Activated CD4-positive, alpha-beta T cell treated with anti-CD3 and anti-CD28 coated beads, Interleukin-2, amount 10 ng/mL, durations not matched to agents 7 days and 5 days (primary cell): Measurements from ENCODE around the gene PAEP. TPM values are rescaled to one million over a fixed set of nuclear protein-coding genes. Genes with fewer than 3 reads are reported as not detected.
"Not testable (repeated sequence)": the region's sequence is repeated elsewhere in the genome, so short reads cannot be mapped to it uniquely, and the experiment has no call there.

Source experiments
- CTCF ChIA-PET: fragments of 350-600 bp; sonication (Branson Sonifier 250); formaldehyde crosslinking; loops from one replicate; lab custom pipeline; 2021; ENCODE audit warnings: antibody characterized with exemption; lab: Charles Lee
- POLR2A ChIA-PET: fragments of 350-600 bp; sonication (Branson Sonifier 250); formaldehyde crosslinking; loops from one replicate; lab custom pipeline; 2021; ENCODE audit warnings: antibody characterized with exemption; lab: Charles Lee
- DNase-seq: peaks from one replicate; pipeline ENCODE4 v3.0.0-alpha.2; 2020
- H3K27ac Mint-ChIP-seq: one replicate; pipeline ENCODE4 v1.8.0; 2021; ENCODE audit warnings: mild to moderate bottlenecking, moderate library complexity, mixed read lengths
- H3K27me3 Mint-ChIP-seq: one replicate; pipeline ENCODE4 v1.8.0; 2021; ENCODE audit warnings: mixed read lengths
- H3K36me3 Mint-ChIP-seq: one replicate; pipeline ENCODE4 v1.8.0; 2021; ENCODE audit warnings: low read depth, mixed read lengths
- H3K4me1 Mint-ChIP-seq: one replicate; pipeline ENCODE4 v1.8.0; 2021; ENCODE audit warnings: mixed read lengths
- H3K4me3 Mint-ChIP-seq: one replicate; pipeline ENCODE4 v1.8.0; 2021; ENCODE audit warnings: mild to moderate bottlenecking, moderate library complexity, mixed read lengths
- H3K9me3 Mint-ChIP-seq: one replicate; pipeline ENCODE4 v1.8.0; 2021; ENCODE audit warnings: mixed read lengths
- total RNA-seq, 2 experiments: library from RNA; stranded (reverse); gene quantifications; one replicate each; pipeline ENCODE4 v1.2.3, GENCODE V29; 2021

Gene PAEP
- total RNA-seq, 2 experiments from 2014 or later = not detected

DNA sequence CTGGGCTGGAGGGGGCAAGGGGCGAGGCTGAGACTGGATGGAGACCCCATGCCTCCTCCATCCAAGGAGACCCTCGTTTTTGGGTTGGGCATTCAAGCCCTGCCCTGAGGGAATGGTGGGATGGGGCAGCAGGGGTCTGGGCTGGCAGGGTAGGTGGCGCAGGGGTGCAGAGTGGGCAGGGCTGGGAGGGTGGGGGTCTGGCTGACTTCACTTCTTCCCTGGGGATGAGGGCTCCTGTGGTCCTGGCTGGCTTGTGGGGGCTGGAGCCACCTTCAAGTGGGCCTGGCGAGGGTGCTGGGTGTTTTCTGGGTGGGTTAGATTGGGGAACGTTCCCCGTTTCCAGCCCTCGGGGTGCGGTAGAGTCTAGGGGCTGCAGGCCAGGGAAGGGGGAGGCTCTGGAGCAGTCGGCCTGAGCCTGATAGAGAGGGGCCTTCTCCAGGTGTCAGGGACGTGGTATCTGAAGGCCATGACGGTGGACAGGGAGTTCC lies 39.9 kb upstream of the PAEP start:
- H3K9me3 Mint-ChIP-seq = no peaks in the 10 kb centered on the region
- POLR2A ChIA-PET = no interaction called here
- no peaks in the 10 kb centered on the region for H3K36me3 Mint-ChIP-seq
- no peak overlapping the region for H3K27ac Mint-ChIP-seq
- H3K4me3 Mint-ChIP-seq = no peak overlapping the region
- no peaks in the 10 kb centered on the region for H3K4me1 Mint-ChIP-seq
- CTCF ChIA-PET = no interaction called here
- peaks cover 9% of the 10 kb centered on the region for H3K27me3 Mint-ChIP-seq
- no peak for DNase-seq

DNA sequence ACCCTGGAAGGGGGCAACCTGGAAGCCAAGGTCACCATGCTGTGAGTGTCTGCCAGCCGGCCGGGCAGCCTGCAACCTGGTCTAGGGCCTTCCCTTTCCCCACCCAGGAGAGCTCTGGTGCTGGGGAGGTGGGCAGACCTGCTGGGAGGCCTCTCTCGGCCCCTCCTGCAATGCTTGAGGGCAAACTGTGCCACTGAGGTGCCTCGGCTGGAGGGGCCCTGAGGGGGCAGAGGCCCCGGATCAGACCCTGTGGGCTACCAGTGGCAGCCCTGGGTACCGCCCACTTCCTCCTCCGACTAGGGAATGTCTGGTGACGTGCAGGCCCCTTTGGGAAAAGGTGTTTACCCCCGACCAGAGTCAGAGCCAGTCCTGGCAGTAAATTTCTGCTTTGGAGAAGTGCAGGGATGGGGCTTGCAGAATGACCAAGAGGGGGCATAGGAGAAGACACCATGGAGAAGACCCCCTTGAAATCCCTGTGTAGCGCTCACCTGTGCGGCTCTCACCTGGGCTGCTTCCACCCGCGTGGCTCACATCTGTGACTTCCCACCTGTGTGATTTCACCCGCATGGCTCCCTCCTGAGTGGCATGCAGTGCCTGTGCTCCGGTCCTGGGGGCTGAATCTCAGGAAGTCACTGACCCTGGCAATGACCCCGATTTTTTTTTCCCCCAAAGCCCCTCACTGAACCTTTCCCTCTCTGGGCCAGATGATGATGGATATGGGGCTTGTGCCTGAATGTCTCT lies 39.2 kb upstream of the PAEP start:
- Mint-ChIP-seq H3K27me3 (peaks cover 9% of the 10 kb centered on the region), H3K36me3 (no peaks in the 10 kb centered on the region), H3K27ac (no peak overlapping the region), H3K4me1 (no peaks in the 10 kb centered on the region), H3K9me3 (no peaks in the 10 kb centered on the region), H3K4me3 (no peak overlapping the region)
- ChIA-PET CTCF (no interaction called here), POLR2A (no interaction called here)
- no peak for DNase-seq

DNA sequence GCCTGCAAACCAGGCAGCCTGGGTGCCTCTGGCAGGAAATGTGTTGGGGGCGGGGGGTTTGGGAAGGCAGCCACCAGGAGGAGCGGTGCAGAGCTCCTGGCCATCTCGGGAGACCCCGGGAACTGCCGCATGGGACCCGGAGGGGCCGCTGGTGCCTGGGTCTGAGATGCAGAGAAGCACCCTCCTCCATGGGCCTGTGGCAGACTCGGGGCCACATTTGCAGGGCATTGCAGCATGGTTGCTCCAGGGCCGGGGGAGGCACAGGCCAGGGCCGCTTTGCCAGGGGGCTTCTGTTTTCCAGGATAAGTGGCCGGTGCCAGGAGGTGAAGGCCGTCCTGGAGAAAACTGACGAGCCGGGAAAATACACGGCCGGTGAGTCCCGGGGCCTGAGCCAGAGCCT lies 38.6 kb upstream of the PAEP start:
- no peaks in the 10 kb centered on the region for H3K36me3 Mint-ChIP-seq
- ChIA-PET POLR2A (no interaction called here), CTCF (no interaction called here)

DNA sequence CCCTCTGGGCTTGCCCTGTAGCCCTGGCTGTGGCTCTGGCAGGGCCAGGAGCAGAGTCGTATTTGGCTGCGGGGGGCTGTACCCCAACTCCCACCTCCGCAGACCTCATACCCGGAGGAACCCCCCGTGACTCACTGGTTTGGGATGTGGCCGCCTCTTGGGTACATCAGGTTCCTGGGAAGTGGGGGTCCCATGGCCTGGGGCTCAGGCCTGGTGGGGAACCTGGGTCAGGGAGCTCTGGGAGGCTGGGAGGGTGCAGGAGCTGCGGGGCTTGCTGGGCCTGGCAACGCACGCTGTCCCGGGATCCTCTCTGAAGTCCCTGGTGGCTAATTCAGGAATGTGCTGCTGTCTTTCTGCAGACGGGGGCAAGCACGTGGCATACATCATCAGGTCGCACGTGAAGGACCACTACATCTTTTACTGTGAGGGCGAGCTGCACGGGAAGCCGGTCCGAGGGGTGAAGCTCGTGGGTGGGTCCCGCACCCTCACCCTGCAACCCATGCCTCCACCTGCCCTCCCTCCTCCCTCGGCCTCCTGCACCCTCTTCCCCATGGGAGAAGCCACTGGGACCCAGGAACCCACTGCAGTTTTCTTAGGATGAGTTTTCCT lies 37.9 kb upstream of the PAEP start:
- Mint-ChIP-seq H3K36me3 (no peaks in the 10 kb centered on the region), H3K27ac (no peak overlapping the region), H3K4me1 (no peaks in the 10 kb centered on the region), H3K27me3 (peaks cover 8% of the 10 kb centered on the region), H3K9me3 (no peaks in the 10 kb centered on the region), H3K4me3 (no peak overlapping the region)
- CTCF ChIA-PET = no interaction called here
- POLR2A ChIA-PET = no interaction called here
- DNase-seq = no peak

More for the DNA sequence above, 38.6 kb upstream of the PAEP start:
- no peak for DNase-seq
- Mint-ChIP-seq H3K4me3 (no peak overlapping the region), H3K27ac (no peak overlapping the region), H3K4me1 (no peaks in the 10 kb centered on the region), H3K27me3 (peaks cover 9% of the 10 kb centered on the region), H3K9me3 (no peaks in the 10 kb centered on the region)

DNA sequence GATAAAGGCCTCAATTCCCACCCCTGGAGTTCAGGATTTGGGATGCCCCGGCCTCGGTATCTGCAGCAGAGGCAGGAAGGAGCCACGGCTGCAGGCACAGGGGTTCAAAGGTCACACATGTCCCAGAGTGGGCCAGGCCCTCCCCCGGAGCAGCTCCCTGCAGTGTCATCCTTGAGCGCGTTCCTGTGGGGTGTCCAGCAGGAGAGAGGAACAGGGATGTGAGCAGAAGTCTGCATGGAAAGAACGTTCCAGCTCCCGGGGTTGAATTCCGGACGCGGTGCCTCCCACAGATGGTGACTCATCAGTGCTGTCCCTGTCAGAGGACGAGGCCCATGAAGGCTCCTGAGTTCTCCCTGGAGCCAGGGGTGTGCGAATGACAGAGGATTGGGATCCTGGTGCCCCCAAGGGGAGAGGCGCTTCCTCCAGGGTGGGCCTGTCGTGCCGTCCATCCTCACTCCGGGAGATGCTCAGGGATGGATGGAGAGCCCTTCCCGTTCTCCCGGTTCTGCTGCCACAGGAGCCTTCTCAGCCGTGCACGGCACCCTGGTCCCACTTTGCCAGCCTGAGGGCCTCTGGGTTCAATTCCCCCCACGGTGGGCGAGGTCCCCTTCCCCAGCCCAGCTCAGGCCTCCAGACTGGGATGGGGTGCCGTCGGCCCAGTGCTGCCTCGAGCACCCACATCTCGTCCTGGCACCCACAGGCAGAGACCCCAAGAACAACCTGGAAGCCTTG lies 37.3 kb upstream of the PAEP start:
- no peak for DNase-seq
- Mint-ChIP-seq H3K27me3 (peaks cover 5% of the 10 kb centered on the region), H3K4me3 (no peak overlapping the region), H3K36me3 (no peaks in the 10 kb centered on the region), H3K27ac (no peak overlapping the region), H3K4me1 (peaks cover 2% of the 10 kb centered on the region), H3K9me3 (no peaks in the 10 kb centered on the region)
- CTCF ChIA-PET = no interaction called here
- POLR2A ChIA-PET = no interaction called here

DNA sequence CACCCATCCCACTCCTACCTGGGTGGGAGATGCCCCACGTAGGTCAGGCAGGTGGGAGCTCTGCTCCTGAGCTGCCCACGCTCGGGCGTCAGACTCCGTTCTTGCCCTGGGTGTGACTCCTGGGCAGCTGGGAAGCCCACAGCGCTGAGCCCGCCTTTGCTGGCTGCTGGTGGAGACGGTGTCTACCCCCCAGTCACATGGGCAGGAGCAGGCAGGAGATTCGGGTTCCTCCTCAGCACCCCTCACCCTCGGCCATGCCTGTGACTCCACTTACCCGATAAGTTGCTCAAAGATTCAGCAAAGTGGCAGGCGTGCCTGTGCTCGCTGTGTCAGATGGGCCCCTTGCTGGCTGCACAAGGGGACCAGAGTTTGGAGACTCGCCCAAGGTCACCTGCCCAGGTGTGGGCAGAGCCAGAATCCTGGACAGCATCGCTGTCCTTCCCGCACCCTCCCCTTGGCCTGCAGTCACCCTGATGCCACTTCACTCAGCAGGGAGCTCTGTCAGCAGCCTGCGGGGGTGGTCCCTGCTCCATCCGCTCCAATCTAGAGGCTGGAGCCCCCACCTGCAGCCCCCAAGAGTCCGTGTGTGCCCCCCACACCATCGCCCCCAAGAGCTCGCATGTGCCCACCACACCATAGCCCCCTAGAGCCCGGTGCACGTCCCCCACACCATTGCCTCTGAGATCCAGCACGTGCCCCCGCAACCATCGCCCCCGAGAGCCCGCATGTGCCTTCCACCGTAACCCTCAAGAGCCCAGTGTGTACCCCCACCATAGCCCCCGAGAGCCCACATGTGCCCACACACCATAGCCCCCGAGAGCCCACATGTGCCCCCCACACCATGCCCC lies 36.1 kb upstream of the PAEP start:
- DNase-seq = no peak
- CTCF ChIA-PET = no interaction called here
- POLR2A ChIA-PET = no interaction called here
- no peaks in the 10 kb centered on the region for H3K9me3 Mint-ChIP-seq
- peaks cover 2% of the 10 kb centered on the region for H3K4me1 Mint-ChIP-seq
- no peaks in the 10 kb centered on the region for H3K36me3 Mint-ChIP-seq
- H3K27ac Mint-ChIP-seq = no peak overlapping the region
- H3K27me3 Mint-ChIP-seq = no peaks in the 10 kb centered on the region
- no peak overlapping the region for H3K4me3 Mint-ChIP-seq

DNA sequence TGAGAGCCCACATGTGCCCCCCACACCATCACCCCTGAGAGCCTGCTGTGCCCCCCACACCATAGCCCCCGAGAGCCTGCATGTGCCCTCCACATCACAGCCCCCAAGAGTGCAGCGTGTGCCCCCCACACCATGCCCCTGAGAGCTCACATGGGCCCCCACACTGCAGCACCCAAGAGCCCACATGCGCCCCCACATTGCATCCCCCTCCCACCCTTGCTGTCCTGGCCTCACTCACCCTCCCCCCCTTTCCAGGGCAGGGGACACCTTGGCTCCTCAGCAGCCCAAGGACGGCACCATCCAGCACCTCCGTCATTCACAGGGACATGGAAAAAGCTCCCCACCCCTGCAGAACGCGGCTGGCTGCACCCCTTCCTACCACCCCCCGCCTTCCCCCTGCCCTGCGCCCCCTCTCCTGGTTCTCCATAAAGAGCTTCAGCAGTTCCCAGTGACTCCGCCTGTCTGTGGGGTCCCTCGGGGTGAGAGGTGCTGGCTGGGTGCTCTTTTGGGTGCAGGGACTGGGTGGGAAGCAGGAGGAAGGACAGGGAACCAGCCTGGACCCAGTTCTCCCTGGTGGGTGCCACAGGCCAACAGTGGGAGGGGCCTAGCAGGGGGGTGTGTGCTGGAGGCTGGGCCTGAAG lies 35.3 kb upstream of the PAEP start:
- H3K27me3 Mint-ChIP-seq = no peaks in the 10 kb centered on the region
- no peaks in the 10 kb centered on the region for H3K9me3 Mint-ChIP-seq
- CTCF ChIA-PET = no interaction called here
- no peaks in the 10 kb centered on the region for H3K36me3 Mint-ChIP-seq
- no peak overlapping the region for H3K4me3 Mint-ChIP-seq
- no peak for DNase-seq
- no peak overlapping the region for H3K27ac Mint-ChIP-seq
- H3K4me1 Mint-ChIP-seq = peaks cover 2% of the 10 kb centered on the region
- POLR2A ChIA-PET = no interaction called here

DNA sequence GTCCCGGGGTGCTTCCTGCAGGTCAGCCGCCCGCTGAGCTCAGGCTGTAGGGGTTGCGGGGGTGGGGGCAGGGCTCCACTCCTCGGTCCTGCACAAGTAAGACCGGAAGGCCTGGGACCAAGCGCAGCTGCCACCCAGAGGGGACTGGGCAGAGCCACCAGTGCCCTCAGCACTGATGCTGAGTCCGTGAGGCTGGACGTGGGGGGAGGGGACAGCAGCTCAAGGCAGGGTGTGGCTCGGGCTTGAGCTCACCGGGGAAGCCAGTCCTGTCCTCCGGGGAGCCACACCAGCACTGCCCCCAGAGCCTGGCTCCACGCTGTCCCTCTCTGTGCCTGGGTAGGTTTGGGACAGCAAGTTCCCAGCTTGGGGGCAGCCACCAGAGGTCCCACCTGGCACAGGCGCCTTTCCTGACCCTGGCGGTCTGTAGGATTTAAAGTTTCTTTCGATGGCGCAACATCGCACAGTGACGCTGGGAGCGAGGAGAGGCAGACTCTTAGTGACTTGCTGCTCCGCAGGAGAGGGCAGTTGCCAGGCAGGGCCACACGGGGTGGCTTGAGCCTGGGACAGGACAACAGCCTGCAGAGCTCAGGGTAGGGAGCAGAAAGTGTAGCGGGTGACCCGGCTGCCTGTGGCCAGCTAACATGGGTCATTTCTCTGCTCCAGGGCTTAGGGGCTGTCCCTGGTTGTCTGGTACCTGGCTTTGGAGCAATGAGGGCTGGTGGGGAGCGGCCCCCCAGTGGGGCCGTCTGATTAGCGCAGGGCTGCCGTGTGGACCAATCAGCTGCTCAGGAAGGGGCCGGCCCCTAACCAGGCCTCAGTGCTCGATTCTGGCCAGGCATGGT lies 34.6 kb upstream of the PAEP start:
- no peak overlapping the region for H3K4me3 Mint-ChIP-seq
- no peak overlapping the region for H3K27ac Mint-ChIP-seq
- no peaks in the 10 kb centered on the region for H3K27me3 Mint-ChIP-seq
- DNase-seq = no peak
- no peaks in the 10 kb centered on the region for H3K36me3 Mint-ChIP-seq
- peaks cover 2% of the 10 kb centered on the region for H3K4me1 Mint-ChIP-seq
- H3K9me3 Mint-ChIP-seq = no peaks in the 10 kb centered on the region
- ChIA-PET CTCF (no interaction called here), POLR2A (interaction anchor here (0.6 kb wide), 1 partner anchor 731 kb away, joined by 3 read pairs; no protein-coding TSS in a partner anchor)

DNA sequence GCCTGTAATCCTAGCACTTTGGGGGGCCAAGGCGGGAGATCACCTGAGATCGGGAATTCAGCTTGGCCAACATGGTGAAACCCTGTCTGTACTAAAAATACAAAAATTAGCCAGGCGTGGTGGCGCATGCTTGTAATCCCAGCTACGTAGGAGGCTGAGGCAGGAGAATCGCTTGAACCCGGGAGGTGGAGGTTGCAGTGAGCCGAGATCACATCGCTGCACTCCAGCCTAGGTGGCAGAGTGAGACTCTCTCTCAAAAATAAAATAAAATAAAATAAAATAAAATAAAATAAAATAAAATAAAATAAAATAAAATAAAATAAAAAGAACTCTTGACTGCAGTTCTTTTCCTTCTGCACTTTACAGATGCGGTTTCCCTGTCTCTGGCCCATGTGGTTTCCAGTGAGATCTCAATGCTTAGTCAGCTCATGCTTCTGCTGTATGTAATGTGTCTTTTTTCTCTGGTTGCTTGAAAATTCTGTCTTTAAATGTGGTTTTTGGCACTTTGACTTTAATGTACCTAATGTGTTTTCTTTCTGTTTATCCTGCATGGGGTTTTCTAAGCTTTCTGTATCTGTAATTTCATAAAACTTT lies 32.6 kb upstream of the PAEP start:
- POLR2A ChIA-PET, H3K4me1 Mint-ChIP-seq, H3K27me3 Mint-ChIP-seq, H3K9me3 Mint-ChIP-seq, H3K36me3 Mint-ChIP-seq, CTCF ChIA-PET, DNase-seq, H3K27ac Mint-ChIP-seq, H3K4me3 Mint-ChIP-seq: not testable (repeated sequence)

DNA sequence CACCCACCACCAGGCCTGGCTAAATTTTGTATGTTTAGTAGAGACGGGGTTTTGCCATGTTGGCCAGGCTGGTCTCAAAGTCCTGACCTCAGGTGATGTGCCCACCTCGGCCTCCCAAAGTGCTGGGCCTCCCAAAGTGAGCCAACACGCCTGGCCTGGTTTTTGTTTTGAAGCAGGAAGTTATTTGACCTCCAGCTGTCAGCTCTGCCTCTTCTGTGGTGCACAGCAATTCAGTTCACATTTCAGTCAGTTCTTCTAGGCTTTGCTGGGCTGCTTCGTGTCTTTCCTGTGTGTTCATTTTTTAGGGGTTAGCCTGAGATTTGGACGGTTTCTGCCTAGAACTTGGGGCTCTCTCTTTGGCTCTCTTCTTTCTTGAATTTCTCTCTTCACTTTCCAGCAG lies 31.4 kb upstream of the PAEP start:
- no peaks in the 10 kb centered on the region for H3K9me3 Mint-ChIP-seq
- CTCF ChIA-PET = no interaction called here
- no peak for DNase-seq
- H3K4me1 Mint-ChIP-seq = peaks cover 2% of the 10 kb centered on the region
- H3K27me3 Mint-ChIP-seq = peaks cover 9% of the 10 kb centered on the region
- POLR2A ChIA-PET = no interaction called here
- no peak overlapping the region for H3K27ac Mint-ChIP-seq
- H3K36me3 Mint-ChIP-seq = no peaks in the 10 kb centered on the region
- no peak overlapping the region for H3K4me3 Mint-ChIP-seq

DNA sequence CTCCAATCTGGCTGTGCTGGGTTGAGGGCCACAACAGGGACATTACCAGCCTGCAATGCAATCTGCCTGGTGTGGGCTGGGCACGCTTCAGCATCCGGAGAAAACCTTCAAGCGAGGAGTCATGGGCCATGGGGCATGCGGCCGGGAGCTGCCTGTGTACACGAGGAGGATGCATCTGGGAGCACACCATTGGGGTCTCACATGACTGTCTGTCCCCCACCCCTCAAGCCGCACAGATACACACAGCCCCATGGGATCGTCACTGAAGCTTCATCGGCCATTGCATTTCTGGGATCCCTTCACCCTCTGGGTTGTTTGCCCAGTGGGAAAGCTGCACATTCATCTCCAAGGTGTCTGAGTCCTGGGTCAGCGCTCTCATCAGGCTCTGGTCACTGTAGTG lies 30.5 kb upstream of the PAEP start:
- no peaks in the 10 kb centered on the region for H3K9me3 Mint-ChIP-seq
- CTCF ChIA-PET = no interaction called here
- POLR2A ChIA-PET = no interaction called here
- peaks cover 9% of the 10 kb centered on the region for H3K27me3 Mint-ChIP-seq
- H3K36me3 Mint-ChIP-seq = no peaks in the 10 kb centered on the region
- no peak for DNase-seq
- H3K4me3 Mint-ChIP-seq = no peak overlapping the region
- peaks cover 2% of the 10 kb centered on the region for H3K4me1 Mint-ChIP-seq
- no peak overlapping the region for H3K27ac Mint-ChIP-seq
